ENCODE results near the gene PHACTR1.

PHACTR1 gene

DNA sequence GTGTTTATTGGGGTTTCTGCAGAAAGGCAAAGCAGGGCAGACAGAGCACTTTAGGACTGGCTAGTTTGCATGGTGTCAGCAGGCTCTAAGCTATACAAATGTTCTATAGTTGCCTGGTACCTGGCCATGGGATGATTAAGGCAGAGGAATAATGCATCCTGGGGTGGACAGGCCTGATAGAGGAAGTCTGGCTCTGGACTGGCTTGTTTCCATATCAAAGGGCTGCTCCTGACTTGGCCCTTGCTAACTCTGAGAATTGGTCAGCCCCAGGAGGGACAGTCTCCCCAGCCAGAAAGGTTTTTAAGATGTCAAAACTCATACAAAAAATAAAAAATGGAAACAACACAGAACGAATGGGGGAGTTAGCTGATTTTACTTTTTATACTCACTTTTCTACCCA is 474.9 kb downstream of the PHACTR1 start:
- no peak for DNase-seq (ENCODE audit: low read depth in 2 of 2)

DNA sequence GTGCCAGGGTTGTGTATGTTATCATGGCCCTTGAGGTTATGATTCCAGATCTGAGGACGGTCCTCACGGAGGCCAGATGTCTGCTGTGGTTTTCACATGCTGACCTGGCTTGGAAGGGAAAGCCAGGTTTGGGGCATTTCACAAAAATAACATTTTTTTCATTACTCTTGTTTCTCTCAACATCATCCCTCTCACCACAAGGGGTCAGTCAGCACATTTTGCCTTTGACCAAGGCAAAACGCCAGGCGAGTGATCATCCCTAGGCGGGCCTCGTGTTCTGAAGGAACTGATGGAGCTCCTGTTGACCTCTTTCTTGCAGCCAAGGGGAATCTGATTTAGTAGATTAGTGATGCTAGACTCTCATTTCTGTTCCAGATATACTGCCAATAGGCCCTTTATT is 478.3 kb downstream of the PHACTR1 start:
- no peak for DNase-seq (ENCODE audit: low read depth in 2 of 2)

DNA sequence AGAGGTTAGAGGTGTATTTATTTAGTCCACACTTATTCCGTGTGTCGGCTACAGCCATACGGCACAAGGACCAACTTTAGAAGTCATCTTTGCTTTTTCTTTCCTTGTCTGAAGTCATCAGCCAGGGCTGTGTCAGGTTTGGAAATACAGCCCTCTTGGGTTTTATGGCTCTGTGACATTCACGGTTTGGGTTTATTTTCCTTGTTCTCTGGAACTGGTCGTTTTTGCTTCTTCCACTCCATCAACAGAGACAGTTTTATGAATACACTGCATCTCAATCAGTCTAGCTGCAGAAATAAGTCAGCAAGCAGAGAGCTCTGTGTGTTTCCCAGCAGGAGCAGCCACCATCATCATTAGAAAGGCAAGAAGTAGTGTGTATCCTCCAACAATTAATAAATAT is 479.2 kb downstream of the PHACTR1 start:
- no peak for DNase-seq (ENCODE audit: low read depth in 2 of 2)

DNA sequence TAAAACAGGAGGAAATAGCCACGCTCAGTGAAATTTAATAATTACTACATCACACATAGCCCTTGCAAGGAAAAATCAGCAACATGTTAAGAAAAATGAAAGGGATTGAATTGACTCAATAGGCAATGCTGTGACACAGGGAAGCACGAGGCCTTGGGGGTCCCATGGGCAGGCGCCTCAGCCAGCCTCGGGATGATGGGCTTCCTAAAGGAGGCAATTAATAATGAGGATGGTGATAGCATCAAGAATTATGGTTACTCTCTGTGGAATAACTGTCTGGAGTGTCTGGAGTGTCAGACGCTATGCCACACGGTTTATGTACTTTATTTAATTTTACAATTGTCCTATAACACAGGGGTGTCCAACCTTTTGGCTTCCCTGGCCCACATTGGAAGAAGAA is 481.6 kb downstream of the PHACTR1 start:
- DNase-seq (ENCODE audit: low read depth in 2 of 2), result no peak

DNA sequence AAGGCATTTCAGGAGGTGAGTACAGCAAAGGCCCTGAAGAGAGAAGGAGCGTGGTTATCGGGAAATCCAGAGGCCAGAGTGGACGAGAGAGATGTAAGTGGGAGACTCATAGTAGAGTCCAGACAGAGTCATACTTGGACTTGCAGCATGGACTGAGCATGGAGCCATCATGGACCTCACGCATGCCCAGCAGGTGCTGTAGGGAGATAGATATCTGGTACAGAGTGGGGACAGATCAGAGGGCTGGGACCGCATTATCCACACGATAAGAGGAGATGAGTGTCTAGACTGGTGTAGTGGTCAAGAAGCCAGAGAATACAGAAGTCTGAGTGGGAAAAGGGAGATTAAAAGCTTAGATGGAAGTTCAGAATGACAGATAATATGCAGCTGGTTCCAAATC is 484.8 kb downstream of the PHACTR1 start:
- DNase-seq (ENCODE audit: low read depth in 2 of 2), result no peak

DNA sequence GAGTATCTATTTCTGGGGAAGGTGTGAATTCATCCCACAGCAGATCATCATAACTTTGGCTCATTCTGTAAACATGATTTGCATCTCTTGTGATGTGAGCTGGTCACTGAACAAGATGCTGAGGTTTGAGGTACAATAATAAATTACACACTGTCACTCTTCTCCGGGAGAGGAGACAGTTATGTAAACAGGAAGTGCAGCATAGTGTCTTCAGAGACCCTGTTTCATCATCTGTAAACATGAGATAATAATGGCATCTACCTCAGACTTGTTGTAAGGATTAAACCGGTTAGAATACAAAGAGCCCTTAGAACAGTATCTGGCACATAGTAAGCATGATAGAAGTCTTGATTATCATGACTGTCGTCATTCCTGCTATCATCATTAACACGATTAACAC is 486.6 kb downstream of the PHACTR1 start:
- no peak for DNase-seq (ENCODE audit: low read depth in 2 of 2)

DNA sequence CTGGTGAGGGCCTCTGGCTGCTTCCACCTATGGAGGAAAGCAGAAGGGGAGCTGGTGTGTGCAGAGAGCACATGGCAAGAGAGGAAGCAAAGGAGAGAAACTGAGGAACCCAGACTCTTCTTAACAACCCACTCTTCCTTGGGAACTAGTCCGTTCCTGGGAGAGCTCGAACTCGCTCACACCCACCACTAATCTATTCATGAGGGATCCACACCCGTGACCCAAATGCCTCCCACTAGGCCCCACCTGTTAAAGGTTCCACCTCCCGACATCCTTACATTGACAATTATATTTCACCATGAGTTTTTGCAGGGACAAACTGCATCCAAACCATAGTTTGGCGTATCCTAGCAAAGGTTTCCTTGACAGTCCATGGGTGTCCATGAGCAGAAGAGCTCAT is 488.5 kb downstream of the PHACTR1 start:
- DNase-seq (ENCODE audit: low read depth in 2 of 2), result no peak

DNA sequence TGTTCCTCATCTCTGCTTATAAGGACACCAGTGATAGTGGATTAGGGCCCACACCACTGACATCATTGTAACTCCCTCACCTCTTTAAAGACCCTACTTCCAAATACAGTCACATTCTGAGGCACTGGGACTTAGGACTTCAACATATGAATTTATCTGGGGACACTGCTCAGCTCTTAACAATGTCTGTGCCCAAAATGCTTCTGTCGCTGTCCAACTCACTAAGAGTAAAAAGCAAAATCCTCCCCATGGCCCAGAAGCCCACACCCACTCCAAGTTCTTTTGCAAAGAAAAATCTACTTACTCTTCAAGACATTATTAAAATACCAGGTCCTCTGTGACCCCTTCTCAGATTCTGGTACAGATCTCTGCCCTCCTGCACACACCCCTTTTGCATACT is 495.5 kb downstream of the PHACTR1 start:
- no peak for DNase-seq (ENCODE audit: low read depth in 2 of 2)

DNA sequence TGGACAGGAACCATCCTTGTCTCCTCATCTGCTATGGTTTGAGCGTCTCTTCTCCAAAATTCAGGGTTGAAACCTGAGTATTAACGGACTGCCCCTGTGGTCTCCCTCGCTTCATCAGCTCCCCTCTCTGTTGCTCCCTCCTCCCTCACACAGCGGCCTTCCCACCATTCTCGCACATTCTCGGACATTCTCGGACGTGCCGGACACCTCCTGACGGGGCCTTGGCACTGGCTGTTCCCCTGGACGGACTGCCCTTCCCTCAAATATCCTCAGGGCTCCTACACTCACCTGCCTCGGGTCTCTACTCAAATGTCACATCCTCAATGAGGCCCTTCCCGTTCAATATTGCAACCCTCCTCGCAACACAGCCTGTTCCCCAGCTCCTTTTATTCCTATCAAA is 496.0 kb downstream of the PHACTR1 start:
- no peak for DNase-seq (ENCODE audit: low read depth in 2 of 2)

DNA sequence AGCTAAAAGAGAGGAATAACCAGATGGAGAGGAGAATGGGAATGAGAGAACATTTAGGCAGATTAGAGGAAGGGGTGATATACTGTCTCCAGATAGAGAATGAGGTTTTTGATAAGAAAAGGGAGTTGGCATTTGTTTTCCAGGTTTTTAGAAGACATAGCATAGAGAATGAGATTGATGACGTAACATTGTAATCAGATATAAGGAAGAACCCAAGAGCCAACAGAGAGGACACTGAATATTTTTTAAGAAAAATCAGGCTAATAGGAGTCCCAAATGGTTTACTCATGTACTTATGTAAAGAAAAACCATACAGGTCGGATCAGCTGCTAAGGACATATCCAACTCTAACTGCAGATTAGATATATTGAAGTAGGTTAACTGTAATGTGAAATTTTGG is 498.8 kb downstream of the PHACTR1 start:
- DNase-seq (ENCODE audit: low read depth in 2 of 2), result no peak

DNA sequence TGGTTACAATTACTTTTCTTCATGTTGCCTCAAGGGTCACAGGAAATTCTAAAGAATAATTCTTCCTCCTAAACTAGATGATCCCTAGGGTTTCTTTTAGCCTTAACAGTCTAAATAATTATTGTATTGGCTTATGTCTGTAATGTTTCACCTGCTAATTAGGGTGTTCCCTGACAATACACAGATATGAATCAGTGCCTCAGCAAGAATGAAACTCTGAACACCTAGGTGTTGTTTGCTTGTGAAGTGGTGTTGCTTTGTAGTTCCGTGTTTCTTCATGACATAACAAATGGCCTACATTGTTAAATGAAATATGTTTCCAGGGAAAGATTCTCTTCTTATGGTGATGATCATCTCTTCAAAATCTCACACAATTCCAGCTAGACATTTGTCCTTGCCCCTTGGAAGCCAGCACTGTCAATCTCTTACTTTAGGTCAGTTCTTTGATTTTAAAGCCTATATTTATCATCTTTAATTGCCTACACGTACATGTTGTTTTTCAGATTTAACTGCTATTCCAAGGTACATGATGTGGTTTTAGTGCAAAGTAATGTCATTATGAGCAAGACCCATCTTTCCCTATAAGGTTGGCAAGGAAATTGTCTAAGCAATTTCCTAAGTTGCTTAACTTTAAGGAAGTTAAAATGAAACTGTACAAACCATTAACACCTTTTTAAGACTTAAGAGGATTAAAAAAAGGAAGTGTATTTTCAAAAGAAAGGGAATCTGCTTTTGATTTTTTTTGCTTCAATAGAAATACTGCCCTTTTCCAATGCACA is 499.9 kb downstream of the PHACTR1 start:
- DNase-seq (ENCODE audit: low read depth in 2 of 2), result no peak

DNA sequence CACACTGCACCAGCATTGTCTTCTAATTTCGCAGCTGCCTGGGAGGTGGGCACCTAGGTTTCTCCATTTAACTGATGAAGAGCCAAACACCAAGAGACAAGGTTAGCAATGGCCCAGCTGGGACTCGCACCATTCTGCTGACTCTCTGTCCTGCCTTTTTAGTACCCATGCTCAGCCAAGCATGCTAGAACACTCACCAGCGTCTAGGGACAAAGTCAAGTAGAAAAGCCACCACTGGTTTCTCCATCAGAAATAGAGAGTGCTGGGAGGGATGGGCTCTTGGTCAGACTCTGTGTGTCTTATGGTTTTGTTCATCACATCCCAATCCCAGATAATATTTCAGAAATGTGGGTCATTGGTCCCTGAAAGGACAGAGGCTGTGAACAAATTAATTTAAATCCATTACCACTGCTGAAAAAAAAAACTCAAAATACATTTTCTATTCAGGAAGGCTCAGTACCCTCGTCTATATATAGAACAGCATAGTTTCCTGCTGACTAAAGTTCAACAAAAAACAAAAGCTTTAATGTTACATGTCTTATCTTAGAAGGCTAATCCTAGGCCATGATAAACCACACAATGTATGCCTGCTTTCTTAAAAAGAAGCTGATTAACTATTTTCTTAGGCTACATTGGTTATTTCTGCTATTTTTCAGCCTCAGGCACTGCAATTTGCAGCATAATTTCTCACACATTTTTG is 500.8 kb downstream of the PHACTR1 start:
- no peak for DNase-seq (ENCODE audit: low read depth in 2 of 2)

DNA sequence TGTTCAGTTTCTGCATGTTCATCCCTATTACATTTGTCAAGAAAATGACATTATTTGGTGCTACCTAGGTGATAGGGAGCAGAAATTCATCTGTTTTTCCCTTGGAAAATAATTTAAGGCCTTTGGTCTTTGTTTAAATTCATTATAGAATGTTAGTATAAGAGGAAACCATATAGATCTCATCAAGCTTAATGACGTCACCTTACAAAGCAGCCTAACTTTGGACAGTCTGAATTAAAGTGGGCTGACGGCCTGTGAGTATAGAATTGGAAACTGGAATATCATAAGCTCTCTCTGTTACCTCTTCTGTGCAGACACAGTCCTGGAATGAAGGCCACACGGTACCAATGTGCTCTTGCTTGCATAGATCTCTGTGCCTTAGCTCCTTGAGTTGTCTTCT is 503.7 kb downstream of the PHACTR1 start:
- no peak for DNase-seq (ENCODE audit: low read depth in 2 of 2)

DNA sequence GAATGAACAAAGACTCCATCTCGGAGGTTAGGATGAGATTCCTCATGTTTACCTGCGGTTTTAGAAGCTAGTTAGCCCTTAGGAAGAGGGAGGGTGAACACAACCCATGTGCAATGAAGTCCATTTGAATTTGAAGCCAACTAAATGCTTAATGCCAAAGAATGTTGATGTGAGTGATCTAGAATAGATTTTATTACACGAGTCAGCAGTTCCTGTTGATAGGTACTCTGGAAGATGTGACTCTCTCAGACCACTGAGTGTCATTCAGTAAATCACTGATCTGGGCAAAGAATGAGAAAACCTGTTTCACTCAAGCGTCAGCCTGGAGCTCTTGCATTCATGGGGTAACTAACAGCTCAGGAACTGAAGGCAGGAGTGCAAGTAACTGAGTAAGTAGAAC is 505.5 kb downstream of the PHACTR1 start:
- DNase-seq (ENCODE audit: low read depth in 2 of 2), result no peak

DNA sequence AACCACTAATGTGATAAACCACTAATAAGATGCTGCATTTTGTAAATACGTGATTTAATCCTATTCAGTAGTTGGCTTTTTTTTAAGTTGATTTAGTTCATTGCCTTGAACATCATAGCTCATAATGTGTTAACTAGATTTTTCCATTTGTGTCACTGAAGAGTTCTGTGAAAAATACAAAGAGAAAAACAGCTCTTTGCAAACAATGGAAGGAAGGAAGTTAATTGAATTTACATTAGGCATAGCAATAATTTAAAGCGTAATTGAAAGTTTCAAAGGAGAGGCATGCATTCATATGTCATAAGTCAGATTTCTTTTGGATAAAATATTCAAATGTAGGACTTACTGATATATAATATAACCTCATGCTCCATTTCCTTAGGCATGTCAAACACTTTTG is 509.5 kb downstream of the PHACTR1 start:
- DNase-seq (ENCODE audit: low read depth in 2 of 2), result no peak

DNA sequence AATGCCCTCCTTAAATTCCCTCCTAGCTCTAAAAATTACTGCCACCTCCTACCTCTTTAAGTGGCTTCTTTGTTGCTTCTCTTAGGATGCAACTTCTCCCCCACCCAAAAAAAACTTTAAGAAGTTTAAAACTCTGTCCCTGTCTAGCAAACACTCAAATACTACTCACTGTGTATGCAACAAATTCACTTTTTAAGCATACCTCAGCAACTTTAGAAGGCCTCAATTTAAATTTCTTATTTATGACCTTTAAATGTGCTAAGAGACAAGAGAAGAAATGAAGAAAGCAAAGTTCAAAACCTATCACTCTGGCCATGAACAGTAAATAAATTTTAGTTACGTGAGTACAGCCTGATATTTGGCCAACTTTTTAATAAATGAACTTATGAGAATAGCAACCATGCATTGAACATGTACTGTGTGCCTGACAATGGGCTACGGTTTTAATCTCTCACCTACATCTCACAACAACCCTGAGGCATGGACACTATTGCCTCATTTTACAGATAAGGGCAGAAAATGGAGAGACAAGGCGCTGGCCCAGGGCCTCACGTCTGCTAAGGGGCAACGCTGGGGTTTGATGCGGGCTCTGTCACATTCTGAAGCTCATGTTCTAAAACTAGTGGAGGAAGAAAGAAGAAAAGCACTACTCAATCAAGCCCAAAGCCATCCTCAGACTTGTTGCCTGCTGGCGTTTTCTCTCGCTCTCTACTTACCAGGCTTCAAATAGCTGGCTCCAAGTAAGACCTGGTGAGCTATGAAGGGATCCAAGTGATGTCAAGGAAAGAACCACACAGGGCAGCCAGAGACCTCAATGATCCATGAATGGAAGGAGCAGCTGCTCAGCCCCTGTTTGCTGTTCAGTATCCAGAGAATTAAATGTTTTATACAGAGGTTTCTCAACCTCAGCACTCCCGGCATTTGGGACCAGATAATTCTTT is 512.0 kb downstream of the PHACTR1 start:
- DNase-seq (ENCODE audit: low read depth in 2 of 2), result no peak

DNA sequence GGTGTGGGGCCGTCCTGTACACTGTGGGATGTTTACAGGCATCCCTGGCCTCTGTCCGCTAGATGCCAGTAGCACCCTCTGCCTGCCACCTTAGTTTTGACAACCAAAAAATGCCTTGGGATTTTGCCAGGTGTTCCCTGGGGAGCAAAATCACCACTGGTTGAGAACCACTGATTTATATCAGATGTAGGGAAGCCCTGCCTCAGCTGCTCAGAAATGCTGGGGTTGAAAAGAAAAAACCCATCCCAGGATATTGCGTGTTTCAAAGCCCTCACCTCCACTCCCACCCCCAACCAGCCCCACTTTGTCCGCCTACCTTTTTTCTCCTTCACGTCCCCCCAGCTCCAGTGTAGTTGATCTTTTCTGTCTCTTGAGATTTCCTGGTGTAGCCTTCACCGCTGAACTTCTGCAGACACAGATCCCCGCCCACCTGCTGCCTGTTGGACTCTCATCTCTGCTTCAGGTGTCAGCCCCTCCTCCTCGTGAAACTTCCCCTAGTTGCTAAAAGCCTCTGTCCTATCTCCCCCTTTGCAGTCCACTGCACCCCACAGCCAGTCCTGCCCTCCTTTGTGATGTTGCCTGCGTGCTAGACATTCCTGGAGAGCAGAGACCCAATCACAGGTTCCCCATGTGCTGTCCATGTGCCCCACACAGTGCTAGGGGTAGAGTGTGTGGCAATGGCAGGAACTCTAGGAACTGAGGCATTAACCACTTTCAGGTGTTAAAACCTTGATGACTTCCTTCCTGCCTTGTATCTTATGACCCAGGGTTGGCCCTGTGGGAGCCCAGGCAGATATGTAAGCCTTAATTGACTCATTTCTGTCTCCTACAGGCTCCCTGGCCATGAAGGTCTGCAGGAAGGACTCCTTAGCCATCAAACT is 512.9 kb downstream of the PHACTR1 start:
- DNase-seq (ENCODE audit: low read depth in 2 of 2), result no peak

DNA sequence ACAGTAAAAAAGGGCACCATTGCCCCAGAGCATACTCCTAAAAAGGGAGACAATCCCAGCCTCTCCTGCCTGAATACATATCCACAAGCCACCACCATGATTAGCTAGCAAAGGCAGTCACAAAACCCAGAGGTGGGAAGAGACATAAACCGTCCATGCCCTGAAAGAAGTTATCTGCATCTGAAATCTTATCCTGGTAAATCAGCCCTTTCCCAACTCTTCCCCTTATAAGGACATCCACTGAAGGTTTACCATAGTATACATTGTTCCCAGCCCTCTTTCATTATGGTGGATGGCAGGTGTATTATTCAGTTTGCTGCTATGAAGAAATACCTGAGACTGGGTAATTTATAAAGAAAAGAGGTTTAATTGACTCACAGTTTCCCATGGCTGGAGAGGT is 516.5 kb downstream of the PHACTR1 start:
- no peak for DNase-seq (ENCODE audit: low read depth in 2 of 2)

DNA sequence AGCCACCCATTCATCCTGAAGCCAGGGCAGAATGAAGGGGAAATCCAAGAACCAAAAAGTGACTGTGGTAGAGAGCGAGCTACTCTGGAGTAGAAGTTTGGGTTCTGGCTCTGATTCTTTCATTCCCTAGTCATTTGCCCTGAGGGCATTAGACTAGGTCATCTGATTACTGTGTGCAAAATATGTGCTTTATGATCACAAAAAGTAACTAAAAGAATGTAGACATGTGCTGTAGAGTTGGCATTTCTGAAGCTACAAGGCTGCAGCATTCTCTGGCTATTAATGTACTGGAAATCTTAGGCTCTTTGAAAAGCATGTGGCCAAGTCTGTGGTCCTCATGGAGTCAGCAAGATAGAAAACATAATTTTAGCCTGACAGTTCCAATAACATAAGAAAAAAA is 517.6 kb downstream of the PHACTR1 start:
- DNase-seq (ENCODE audit: low read depth in 2 of 2), result no peak

DNA sequence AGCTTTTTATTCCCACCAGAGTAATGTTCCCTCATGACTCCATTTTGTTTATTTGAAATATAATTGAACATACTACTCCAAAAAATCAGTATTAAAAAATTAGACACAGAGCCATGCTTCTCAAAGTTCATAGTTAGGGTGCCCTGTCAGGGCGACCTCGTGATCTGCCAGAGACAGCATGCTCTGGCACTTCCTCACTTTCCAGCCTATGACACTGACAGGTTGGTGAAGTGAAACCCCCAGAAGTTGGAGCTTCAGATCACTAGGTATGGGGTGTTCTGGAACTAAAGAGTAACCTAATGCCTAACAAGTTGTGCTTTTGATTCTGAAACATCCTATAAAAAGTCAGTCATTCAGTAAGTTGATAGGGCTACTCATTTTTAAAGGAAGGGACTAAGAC is 518.8 kb downstream of the PHACTR1 start:
- no peak for DNase-seq (ENCODE audit: low read depth in 2 of 2)

DNA sequence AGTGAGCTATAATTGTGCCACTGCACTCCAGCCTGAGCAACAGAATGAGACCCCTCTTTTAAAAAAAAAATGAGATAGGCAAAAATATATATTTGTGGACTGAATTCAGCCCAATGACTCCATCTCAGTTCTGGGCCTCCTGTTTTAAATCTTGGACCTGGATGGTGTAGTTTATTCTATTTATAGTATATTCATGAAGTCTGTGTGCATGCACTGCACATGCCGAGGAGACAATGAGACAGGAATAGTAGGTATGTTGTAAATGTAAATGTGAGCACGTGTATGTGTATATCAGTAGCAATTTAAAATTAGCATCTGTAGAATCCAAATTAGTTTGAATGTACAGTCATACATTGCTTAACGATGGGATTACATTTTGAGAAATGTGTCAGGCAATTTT is 520.8 kb downstream of the PHACTR1 start:
- DNase-seq (ENCODE audit: low read depth in 2 of 2), result no peak

DNA sequence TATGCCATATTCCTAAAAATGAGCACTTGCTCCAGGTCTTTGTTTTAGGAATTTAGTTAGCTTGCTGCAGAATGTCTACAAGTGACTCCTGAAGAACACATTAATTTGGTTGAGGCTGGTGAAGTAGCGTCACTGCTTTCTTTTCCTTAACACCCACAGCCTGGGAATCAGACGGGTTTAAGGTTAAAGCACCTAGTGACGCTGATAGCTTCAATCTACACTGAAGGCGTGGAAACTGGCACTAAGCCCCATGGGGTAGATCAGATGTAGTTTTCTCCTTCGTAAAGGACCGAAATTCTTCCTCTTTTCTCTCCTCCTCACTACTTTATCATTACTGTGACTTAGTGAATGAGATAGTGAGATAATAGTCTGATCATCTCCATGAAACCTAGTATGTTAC is 521.5 kb downstream of the PHACTR1 start:
- DNase-seq (ENCODE audit: low read depth in 2 of 2), result no peak
